AG09319 (cell line): ENCODE results near the gene NOP10.

ENCODE experiments used
- DNase-seq: peaks from one replicate; pipeline ENCODE4 v3.0.0-alpha.2; 2010; ENCODE audit warnings: low read depth; ENCODE audit errors: extremely low read depth
- TF ChIP-seq, protein P1 (sequence below): IDR thresholded peaks from 2 replicates; pipeline ENCODE4 v1.5.1; 2011; ENCODE audit warnings: low read depth, mild to moderate bottlenecking, inconsistent platforms, low read length, moderate library complexity

Gene NOP10

DNA sequence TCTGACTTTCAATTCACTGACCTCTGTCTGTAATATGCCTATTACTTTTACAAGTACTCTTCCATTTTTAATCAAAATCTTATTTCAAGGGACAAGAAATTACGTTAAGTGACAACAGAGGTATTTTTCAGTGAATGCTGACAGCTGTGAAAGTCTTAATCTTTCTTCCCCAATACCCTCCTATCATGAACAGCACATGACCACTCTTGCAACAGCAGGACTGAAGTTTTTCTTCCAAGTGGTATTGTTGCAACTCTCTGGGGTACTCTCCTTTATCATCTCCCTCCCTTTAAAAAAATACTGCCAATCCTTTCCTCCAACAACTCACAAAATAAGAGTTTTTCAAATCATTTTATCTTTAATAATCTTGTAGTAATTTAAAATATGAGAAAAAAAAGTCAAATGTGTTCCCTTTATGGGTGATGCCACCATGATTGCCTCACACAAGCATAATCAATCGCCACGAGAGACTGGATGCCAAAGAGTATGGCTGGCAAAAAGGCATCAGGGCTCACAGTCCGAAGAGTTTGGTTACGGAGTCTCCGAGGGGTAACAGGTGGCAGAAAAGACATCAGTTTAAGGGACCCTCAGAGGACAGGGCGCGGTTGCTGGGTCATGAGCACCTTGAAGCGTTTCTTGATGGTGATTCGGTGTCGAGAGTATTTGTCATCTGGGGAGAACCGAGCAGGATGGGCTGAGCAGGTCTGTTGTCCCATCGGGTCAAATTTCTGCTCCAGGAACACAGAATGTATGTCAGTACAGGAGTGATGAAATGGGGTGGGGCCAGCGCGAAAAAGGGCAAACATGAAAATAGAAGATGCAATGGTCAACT is 1.3 kb downstream of the NOP10 start:
- TF ChIP-seq, protein P1, sequence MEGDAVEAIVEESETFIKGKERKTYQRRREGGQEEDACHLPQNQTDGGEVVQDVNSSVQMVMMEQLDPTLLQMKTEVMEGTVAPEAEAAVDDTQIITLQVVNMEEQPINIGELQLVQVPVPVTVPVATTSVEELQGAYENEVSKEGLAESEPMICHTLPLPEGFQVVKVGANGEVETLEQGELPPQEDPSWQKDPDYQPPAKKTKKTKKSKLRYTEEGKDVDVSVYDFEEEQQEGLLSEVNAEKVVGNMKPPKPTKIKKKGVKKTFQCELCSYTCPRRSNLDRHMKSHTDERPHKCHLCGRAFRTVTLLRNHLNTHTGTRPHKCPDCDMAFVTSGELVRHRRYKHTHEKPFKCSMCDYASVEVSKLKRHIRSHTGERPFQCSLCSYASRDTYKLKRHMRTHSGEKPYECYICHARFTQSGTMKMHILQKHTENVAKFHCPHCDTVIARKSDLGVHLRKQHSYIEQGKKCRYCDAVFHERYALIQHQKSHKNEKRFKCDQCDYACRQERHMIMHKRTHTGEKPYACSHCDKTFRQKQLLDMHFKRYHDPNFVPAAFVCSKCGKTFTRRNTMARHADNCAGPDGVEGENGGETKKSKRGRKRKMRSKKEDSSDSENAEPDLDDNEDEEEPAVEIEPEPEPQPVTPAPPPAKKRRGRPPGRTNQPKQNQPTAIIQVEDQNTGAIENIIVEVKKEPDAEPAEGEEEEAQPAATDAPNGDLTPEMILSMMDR, result no peak
- DNase-seq, result no peak

DNA sequence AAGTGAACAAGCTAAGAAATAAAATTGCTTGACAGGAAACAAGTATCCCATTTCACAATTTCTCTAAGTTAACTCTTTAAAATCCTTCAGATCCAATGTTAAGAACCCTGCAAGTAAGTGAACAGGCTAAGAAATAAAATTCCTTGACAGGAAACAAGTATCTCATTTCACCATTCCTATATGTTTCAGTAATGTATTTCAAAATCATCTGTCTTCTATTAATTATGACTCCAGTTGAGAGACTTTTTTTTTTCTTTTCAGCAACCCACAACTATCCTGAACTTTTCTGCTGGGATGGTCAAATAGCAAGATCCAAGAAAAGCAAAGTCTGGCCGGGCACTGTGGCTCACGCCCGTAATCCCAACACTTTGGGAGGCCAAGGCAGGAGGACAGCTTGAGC is 3.0 kb downstream of the NOP10 start:
- TF ChIP-seq, protein P1, result no peak
- DNase-seq, result no peak

DNA sequence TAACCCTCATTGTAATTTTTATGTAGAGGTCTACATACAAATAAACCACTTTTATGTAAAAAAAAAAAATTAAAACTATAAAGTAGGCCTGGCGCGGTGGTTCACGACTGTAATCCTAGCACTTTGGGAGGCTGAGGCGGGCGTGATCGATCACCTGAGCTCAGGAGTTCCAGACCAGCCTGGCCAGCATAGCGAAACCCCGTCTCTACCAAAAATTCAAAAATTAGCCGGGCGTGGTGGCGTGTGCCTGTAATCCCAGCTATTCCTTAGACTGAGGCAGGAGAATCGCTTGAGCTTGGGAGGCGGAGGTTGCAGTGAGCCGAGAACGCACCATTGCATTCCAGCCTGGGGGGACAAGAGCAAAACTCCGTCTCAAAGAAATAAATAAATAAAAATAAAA is 4.6 kb downstream of the NOP10 start:
- DNase-seq, result no peak
- TF ChIP-seq, protein P1, result no peak

DNA sequence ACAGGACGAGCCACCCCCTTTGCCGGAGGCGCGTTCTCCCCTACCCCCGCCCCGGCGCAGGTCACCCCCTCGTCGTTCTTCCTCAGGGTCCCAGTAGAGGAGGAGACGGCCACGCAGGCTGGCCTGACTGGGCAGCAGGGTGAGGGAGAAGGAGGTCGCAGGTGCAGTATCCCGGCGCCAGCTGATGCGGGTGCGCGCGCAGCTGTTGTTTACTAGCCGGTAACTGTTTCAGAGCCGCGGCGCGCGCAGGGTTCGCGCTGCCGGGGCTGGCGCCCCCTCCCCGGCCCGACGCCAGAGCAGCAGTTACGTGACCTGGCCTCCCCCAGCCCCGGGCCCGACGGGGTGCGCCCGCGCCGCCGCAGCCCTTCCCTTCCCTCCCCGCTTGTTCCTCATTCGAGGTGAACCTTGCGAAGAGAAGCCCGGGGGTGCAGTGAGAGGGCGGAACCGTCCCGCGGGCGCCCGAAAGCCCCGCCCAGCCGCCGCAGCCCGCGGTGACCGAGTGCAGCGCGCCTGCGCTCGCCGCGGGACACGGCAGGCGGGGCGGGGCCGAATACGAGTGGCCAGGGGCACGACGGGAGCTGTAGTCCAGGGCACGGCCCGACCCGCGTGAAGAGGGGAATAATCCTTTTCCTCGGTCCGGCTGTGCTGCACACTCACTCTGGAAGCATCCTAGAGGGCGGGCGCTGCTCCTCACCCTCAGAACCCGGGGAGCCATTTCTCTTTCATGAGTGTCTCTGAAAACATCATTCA is 5.2 kb downstream of the NOP10 start, which contains the start of gene SLC12A6:
SLC12A6 (minus strand) TSS at position 225 of the 750 bp plus-strand sequence. CDS start 1,101 bp downstream, outside the sequence.
- peak; percentile 57 for DNase-seq
- TF ChIP-seq, protein P1, result no peak

DNA sequence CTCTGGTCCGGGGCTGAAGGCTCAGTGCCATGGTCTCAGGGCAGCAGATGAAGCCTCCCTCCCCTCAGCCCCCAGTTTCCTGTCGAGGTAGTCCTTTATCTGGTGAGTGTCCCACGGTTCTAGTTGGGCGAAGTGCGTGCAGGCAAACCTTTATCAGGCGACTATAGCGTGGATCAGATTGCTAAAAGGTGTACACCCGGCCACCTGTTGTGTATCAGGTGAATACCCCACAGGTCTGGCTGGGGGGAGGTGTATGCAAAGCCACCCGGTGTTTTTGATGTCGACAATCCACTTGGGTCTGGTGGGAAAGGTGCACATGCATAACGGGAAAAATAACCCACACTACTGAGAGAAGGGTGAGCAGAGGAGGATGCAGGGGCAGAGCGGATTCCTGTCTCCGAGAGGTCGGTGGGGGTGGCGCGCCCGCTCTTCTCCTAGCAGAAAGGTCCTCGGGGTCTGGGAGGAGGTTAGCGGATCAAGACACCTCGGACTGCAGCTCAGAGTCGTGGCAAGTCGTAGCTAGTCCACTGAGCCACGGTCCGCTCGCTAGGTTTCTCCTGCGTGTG is 5.9 kb downstream of the NOP10 start:
- no peak for DNase-seq
- TF ChIP-seq, protein P1, result no peak

DNA sequence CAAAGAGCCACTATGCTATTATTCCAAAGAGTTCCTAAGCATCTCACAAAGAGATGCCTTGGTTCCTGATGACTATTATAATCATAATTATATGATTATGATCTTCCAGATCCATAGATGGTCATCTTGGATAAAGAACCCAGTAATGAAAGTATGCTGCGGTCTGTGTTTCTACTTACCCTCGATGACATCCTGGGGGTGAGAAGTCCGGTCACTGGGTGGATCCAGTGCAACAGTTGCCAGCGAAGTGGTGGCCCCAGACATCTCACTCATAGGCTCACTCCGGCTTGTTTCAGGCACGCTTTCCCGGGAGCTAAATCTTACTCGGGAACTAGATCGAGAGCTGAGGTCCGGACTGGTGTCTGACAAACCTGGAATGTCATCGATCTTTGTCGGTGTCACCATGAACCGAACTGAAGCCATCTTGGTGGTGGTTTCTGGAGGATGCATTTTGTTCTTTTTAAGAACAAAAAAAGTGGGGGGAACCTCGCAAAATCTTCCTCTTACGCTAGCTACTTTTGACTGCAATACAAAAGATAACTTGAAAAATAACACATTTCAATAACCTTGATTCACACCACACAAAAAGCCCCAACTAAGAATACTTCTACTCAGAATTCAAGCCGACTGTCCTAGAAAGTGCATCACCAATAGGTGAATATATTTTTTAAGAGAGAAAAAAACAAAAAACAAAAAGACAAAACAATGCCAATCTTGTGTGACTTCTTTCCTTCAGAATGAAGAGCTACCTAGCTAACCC is 6.5 kb downstream of the NOP10 start:
- DNase-seq, result no peak

More for the DNA sequence above, 6.5 kb downstream of the NOP10 start:
- TF ChIP-seq, protein P1, result no peak
